ENCODE measurements around the gene KRTAP5-1. TPM values are rescaled to one million over a fixed set of nuclear protein-coding genes. Genes with fewer than 3 reads are reported as not detected.

Gene KRTAP5-1
- total RNA-seq, 1 donor from 2014 or later = not detected

DNA sequence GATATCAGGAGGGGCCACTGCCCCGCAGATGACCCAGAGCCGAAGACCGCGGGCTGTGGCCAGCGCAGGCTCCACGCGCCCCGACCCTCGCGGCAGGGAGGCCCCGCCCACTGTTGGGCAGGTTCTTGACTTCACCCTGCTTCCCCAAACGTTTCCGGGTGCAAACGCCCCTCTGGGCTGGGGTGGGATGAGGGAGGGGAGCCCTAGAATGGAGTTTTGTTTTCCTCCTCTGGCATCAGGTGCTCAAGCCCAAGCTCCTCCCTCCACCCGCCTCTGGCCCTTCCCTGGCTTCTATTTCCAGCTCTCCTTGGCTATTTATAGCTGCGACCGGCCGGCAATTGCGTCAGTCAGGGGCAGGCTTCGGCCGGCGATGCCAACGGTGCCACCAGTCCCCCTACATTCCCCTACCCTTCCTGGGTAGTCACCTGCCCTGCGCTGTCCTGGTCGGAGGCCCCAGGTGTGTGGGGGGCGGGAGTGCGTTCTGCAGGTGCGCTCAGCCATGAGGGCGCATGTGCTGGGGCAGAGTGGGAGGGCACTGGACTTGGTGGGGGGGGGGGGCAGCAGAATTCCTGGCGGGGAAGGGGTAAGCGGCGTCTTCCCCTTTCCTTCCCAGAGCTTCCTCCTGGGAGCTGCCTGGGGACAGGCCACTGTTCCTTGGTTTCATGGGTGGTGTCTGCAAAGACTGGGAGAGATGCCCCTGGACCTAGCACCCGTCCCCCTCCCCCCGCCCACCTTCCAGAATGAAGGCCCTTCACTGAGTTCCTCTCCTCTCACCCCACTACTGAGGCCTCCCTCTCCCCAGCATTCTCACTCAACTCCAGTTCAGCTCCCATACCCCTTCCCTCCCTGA, 36.6 kb downstream of the KRTAP5-1 start:
- no peak for DNase-seq
- ChIA-PET CTCF (interaction anchor here (1.6 kb wide), 1 partner anchor 26 kb away, joined by 4 read pairs; no protein-coding TSS in a partner anchor), POLR2A (no interaction called here)
- Mint-ChIP-seq H3K4me3 (peak overlapping the region; percentile 65), H3K27me3 (peaks cover 26% of the 10 kb centered on the region), H3K4me1 (peaks cover 13% of the 10 kb centered on the region), H3K9me3 (no peaks in the 10 kb centered on the region), H3K36me3 (ENCODE audit: low read depth) (no peaks in the 10 kb centered on the region), H3K27ac (no peak overlapping the region)
- ATAC-seq (ENCODE audit: low read depth) = no peak
- intact Hi-C loops (cut with micrococcal nuclease) = loop anchor here (1.0 kb wide), 1 partner anchor 27 kb away; no protein-coding TSS in a partner anchor
- TF ChIP-seq, protein P1, sequence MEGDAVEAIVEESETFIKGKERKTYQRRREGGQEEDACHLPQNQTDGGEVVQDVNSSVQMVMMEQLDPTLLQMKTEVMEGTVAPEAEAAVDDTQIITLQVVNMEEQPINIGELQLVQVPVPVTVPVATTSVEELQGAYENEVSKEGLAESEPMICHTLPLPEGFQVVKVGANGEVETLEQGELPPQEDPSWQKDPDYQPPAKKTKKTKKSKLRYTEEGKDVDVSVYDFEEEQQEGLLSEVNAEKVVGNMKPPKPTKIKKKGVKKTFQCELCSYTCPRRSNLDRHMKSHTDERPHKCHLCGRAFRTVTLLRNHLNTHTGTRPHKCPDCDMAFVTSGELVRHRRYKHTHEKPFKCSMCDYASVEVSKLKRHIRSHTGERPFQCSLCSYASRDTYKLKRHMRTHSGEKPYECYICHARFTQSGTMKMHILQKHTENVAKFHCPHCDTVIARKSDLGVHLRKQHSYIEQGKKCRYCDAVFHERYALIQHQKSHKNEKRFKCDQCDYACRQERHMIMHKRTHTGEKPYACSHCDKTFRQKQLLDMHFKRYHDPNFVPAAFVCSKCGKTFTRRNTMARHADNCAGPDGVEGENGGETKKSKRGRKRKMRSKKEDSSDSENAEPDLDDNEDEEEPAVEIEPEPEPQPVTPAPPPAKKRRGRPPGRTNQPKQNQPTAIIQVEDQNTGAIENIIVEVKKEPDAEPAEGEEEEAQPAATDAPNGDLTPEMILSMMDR (IDR thresholded peaks at IDR 0.05) = no peak

- Mint-ChIP-seq H3K27me3 (peaks cover 26% of the 10 kb centered on the region), H3K9me3 (no peaks in the 10 kb centered on the region), H3K4me3 (peak overlapping the region; percentile 67), H3K36me3 (ENCODE audit: low read depth) (no peaks in the 10 kb centered on the region), H3K27ac (no peak overlapping the region), H3K4me1 (peaks cover 13% of the 10 kb centered on the region)
- intact Hi-C loops (cut with micrococcal nuclease) = loop anchor here (1.0 to 2.0 kb wide), 3 partner anchors 26 to 285 kb away; partner anchors contain the start of gene KRTAP5-5
- CTCF ChIA-PET = interaction anchor here (1.0 to 3.9 kb wide), 3 partner anchors 27 to 236 kb away, joined by 4 to 35 read pairs (median 5); no protein-coding TSS in a partner anchor
- ATAC-seq (ENCODE audit: low read depth) (peak; percentile 27), DNase-seq (no peak)
- POLR2A ChIA-PET = no interaction called here
- TF ChIP-seq, protein P1 (IDR thresholded peaks at IDR 0.05) = no peak
Measured at GRCh38 chr11:1547467-1548098, 37.5 kb downstream of the KRTAP5-1 start.

DNA sequence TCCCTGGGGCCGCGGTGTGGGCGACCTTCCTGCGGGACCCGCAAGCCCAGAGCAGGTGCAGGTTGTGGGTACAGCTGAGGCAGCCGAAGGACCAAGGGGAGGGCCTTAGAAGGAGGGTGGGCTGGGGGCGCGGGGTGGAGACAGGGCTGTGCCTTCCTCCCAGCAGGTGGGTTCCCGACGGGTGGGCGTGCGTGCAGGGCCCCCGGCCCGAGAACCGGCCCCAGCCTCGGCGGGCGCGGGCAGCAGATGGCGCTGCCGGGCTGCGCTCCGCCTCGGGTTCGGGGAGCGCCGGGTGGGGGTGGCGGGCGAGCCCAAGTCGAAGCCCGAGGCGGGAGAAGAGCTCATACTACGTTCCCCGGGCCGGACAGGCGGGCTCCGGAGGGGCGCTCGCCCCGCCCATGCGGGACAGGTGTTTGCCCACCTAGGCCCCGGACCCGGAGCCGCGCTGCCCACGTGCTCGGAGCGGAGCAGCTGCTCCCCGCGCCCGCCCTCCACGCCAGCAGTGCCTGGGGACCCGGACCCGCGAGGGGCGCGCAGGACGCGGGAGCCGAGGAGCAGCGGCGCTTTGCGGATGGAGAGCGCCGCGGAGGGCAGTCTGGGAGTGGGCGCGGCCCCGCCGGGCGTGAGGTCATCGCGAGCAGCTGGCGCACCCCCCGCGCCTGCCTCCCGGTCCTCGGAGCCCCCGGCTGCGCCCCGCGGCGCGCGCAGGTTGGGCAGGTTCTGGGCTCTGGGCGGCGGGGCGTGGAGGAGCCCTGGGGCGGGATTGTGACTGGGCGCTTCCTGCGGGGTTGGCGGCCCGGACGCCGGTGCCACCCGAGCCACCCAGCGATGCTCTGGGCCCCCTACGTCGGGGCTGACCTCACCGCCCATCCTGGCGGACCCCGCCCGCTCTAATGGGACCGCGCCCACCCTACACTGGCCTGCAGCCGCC, 38.3 kb downstream of the KRTAP5-1 start:
- peaks cover 13% of the 10 kb centered on the region for H3K4me1 Mint-ChIP-seq
- ChIA-PET POLR2A (interaction anchor here (0.6 to 1.3 kb wide), 4 partner anchors 18 to 284 kb away, joined by 3 to 9 read pairs (median 6); no protein-coding TSS in a partner anchor), CTCF (interaction anchor here (1.0 to 3.9 kb wide), 3 partner anchors 28 to 235 kb away, joined by 4 to 35 read pairs (median 5); no protein-coding TSS in a partner anchor)
- H3K36me3 Mint-ChIP-seq (ENCODE audit: low read depth) = no peaks in the 10 kb centered on the region
- no peak overlapping the region for H3K27ac Mint-ChIP-seq
- intact Hi-C loops (cut with micrococcal nuclease) = loop anchor here (1.0 to 2.0 kb wide), 3 partner anchors 28 to 286 kb away; partner anchors contain the start of gene KRTAP5-5
- ATAC-seq (ENCODE audit: low read depth) = peak; percentile 67
- peak overlapping the region; percentile 19 for H3K4me3 Mint-ChIP-seq
- H3K9me3 Mint-ChIP-seq = no peaks in the 10 kb centered on the region
- peak; percentile 50 for DNase-seq
- TF ChIP-seq, protein P1 (IDR thresholded peaks at IDR 0.05) = no peak
- peaks cover 28% of the 10 kb centered on the region for H3K27me3 Mint-ChIP-seq

DNA sequence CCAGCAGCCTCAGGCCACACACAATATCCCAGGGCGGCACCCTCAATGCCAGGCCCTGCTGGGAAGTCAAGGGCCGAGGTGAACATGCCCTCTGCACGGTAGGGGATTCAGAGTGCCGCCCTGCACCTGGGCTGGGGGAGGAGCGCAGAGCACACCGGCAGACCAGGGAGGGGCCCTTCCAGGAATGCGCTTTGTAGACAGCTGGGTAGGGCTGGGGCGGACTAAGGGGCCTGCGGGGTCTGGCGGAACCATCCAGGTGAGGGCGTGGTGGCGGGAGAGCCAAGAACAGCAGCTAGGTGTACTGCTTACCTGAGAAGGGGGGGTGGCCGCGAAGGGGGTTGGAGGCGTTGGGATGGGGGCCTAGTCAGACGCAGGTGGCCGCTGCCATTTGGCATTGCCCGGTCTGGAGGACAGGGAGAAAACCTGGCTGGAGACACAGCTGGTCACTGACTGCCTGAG, 39.0 kb downstream of the KRTAP5-1 start:
- Mint-ChIP-seq H3K4me3 (peak overlapping the region; percentile 19), H3K36me3 (ENCODE audit: low read depth) (no peaks in the 10 kb centered on the region), H3K27ac (no peak overlapping the region), H3K4me1 (peaks cover 13% of the 10 kb centered on the region), H3K27me3 (peaks cover 34% of the 10 kb centered on the region), H3K9me3 (no peaks in the 10 kb centered on the region)
- POLR2A ChIA-PET = interaction anchor here (0.6 to 1.3 kb wide), 4 partner anchors 18 to 284 kb away, joined by 3 to 9 read pairs (median 6); no protein-coding TSS in a partner anchor
- CTCF ChIA-PET = interaction anchor here (1.0 to 3.9 kb wide), 3 partner anchors 29 to 234 kb away, joined by 4 to 35 read pairs (median 5); no protein-coding TSS in a partner anchor
- DNase-seq = no peak
- no peak for ATAC-seq (ENCODE audit: low read depth)
- intact Hi-C loops (cut with micrococcal nuclease) = loop anchor here (1.0 to 2.0 kb wide), 3 partner anchors 28 to 287 kb away; partner anchors contain the start of gene KRTAP5-5
- TF ChIP-seq, protein P1 (IDR thresholded peaks at IDR 0.05) = no peak
